Ovary (tissue), 9 donors: ENCODE results near the gene PALLD. TPM values are rescaled to one million over a fixed set of nuclear protein-coding genes. Genes with fewer than 3 reads are reported as not detected.

ENCODE experiments used
- DNase-seq, 5 donors: peaks; one replicate each; pipeline ENCODE4 v3.0.0-alpha.2; 2019 to 2020
- H3K27ac ChIP-seq, 2 donors: fragments of 200-600 bp; one replicate each; pipeline versions ENCODE4 v1.5.1 to v1.8.0; 2019 to 2022
- H3K27me3 ChIP-seq: fragments of 200-600 bp; one replicate; pipeline ENCODE4 v1.8.0; 2022
- H3K36me3 ChIP-seq: fragments of 200-600 bp; sonication (generic); one replicate; pipeline ENCODE4 v1.5.1; 2019
- H3K4me1 ChIP-seq: one replicate; pipeline ENCODE4 v1.8.1; 2013; ENCODE audit warnings: mild to moderate bottlenecking, moderate library complexity; ENCODE audit not compliant: insufficient read depth
- H3K4me3 ChIP-seq: fragments of 200-600 bp; sonication (generic); one replicate; pipeline ENCODE4 v1.5.1; 2017
- H3K9me3 ChIP-seq, 2 donors: fragments of 200-600 bp in 1 of 2; sonication (generic) in 1 of 2; one replicate each; pipeline versions ENCODE4 v1.5.1 to v1.8.1; 2013 to 2019; ENCODE audit warnings: mild to moderate bottlenecking in 1 of 2, moderate library complexity in 1 of 2
- CTCF ChIP-seq, 3 donors: fragments of 450-650 bp in 2 of 3; fragments of 200-600 bp in 1 of 3; IDR thresholded peaks; one replicate each; pipeline versions ENCODE4 v1.5.1 to v1.8.0; 2016 to 2022; ENCODE audit warnings: antibody characterized with exemption in 3 of 3, mild to moderate bottlenecking in 1 of 3
- EP300 ChIP-seq: sonication (generic); formaldehyde crosslinking; IDR thresholded peaks from one replicate; pipeline ENCODE4 v1.6.1; 2017; ENCODE audit warnings: antibody characterized with exemption
- POLR2A ChIP-seq: fragments of 450-650 bp; IDR thresholded peaks from one replicate; pipeline ENCODE4 v1.6.1; 2017; ENCODE audit warnings: antibody characterized with exemption, mild to moderate bottlenecking, moderate library complexity
- WGBS, 3 donors: extraction: QIAGEN DNeasy Blood & Tissue Kit in 1 of 3; methylation state at CpG; one replicate each; pipeline versions ENCODE4 v1.1.5 to v1.1.7; 2013 to 2017; 5-methylcytosine and 5-hydroxymethylcytosine counted together
- intact Hi-C, 4 donors: fragments of 100-400 bp; cut with DNase I; formaldehyde crosslinking; loops; one replicate each; pipeline versions ENCODE4 v1.11.0 to v1.15.1; 2022 to 2023
- polyA plus RNA-seq, 2 donors: library from polyadenylated mRNA; stranded (reverse); fragments of 200-250 nt in 1 of 2; fragments of 350-450 nt in 1 of 2; fragmentation: Illumina TruSeq in 1 of 2; extraction: RNeasy Lipid Tissue Mini Kit (QIAGEN cat#74804) in 1 of 2; gene quantifications; one replicate each; pipeline ENCODE4 v1.2.3, GENCODE V29; 2013 to 2014
- total RNA-seq, 7 donors: library from RNA; depleted of rRNA in 2 of 7; stranded (reverse); fragments of >200 nt in 2 of 7; fragmentation: NEBNext Ultra II Directional in 3 of 7; extraction: Animal tissue kit (Norgen Biotek cat#: 25700) in 3 of 7; gene quantifications; one replicate each; pipeline versions ENCODE4 v1.1.0 to v1.2.4, GENCODE V29; 2016 to 2023
- donor health status: DM: no; HTN: no; CAD: no; lungs with moderate emphysema.
- donor health status: DM: no; HTN: no; CAD: no.
- donor health status: Bipolar disorder and iron deficiency.
- donor health status: DM: yes; HTN: yes; CAD: no.
- donor health status: DM: no; HTN: no; CAD: no.
- donor health status: DM: yes; HTN: yes; CAD: no.

Gene PALLD
- total and polyA plus RNA-seq, 9 donors, result 96.8 to 605 (median 137) TPM

- H3K4me1 ChIP-seq, result peaks cover 23% of the 10 kb centered on the region
- WGBS, 3 donors, result 83 to 88% (median 85%) methylated on average over 6 of the region's 6 CpGs
- TF ChIP-seq CTCF (IDR thresholded peaks at IDR 0.05), result no peak
- TF ChIP-seq EP300, result no peak
- no peak for TF ChIP-seq POLR2A
- H3K9me3 ChIP-seq, result no peaks in the 10 kb centered on the region
- no peak overlapping the region for H3K27ac ChIP-seq
- intact Hi-C loops, result no loop called here
- DNase-seq, result no peak
- H3K4me3 ChIP-seq, result no peak overlapping the region
- no peaks in the 10 kb centered on the region for H3K27me3 ChIP-seq
- no peaks in the 10 kb centered on the region for H3K36me3 ChIP-seq
Observed at GRCh38 chr4:168852933-168853713, 356.3 kb downstream of the PALLD start.

GRCh38 chr4:168853770-168854169, 356.9 kb downstream of the PALLD start:
- WGBS, 3 donors, result 77 to 87% (median 82%) methylated on average over 4 of the region's 4 CpGs
- H3K36me3 ChIP-seq, result no peaks in the 10 kb centered on the region
- peaks cover 25% of the 10 kb centered on the region for H3K4me1 ChIP-seq
- no peak for TF ChIP-seq EP300
- no peak overlapping the region for H3K4me3 ChIP-seq
- H3K27ac ChIP-seq, result peak overlapping the region in 1 of 2 donors; percentile 46
- intact Hi-C loops, result no loop called here
- H3K27me3 ChIP-seq, result no peaks in the 10 kb centered on the region
- H3K9me3 ChIP-seq, result no peaks in the 10 kb centered on the region
- DNase-seq, result no peak

GRCh38 chr4:168854350-168854921, 357.6 kb downstream of the PALLD start:
- Histone ChIP-seq H3K9me3 (no peaks in the 10 kb centered on the region), H3K4me1 (peaks cover 27% of the 10 kb centered on the region), H3K27me3 (no peaks in the 10 kb centered on the region), H3K36me3 (no peaks in the 10 kb centered on the region), H3K27ac (peak overlapping the region; percentile 16 to 46), H3K4me3 (no peak overlapping the region)
- intact Hi-C loops, result no loop called here
- DNase-seq, result no peak
- TF ChIP-seq CTCF (IDR thresholded peaks at IDR 0.05), result no peak
- TF ChIP-seq POLR2A, result no peak
- no peak for TF ChIP-seq EP300
- 42 to 48% (median 48%) methylated on average over 8 of the region's 8 CpGs for WGBS, 3 donors

GRCh38 chr4:168856312-168856711, 359.5 kb downstream of the PALLD start:
- TF ChIP-seq EP300 (no peak), POLR2A (no peak), CTCF (IDR thresholded peaks at IDR 0.05) (no peak)
- H3K27me3 ChIP-seq, result no peaks in the 10 kb centered on the region
- peaks cover 32% of the 10 kb centered on the region for H3K4me1 ChIP-seq
- intact Hi-C loops, result no loop called here
- H3K36me3 ChIP-seq, result no peaks in the 10 kb centered on the region
- H3K4me3 ChIP-seq, result no peak overlapping the region
- H3K9me3 ChIP-seq, result no peaks in the 10 kb centered on the region
- DNase-seq, result no peak
- peak overlapping the region in 1 of 2 donors; percentile 26 for H3K27ac ChIP-seq
- 6 to 23% (median 12%) methylated on average over 2 of the region's 2 CpGs for WGBS, 3 donors

- DNase-seq, result no peak
- no peaks in the 10 kb centered on the region for H3K36me3 ChIP-seq
Observed at GRCh38 chr4:168857009-168857408, 360.2 kb downstream of the PALLD start.

More at GRCh38 chr4:168857009-168857408, 360.2 kb downstream of the PALLD start:
- Histone ChIP-seq H3K27me3 (no peaks in the 10 kb centered on the region), H3K4me1 (peaks cover 32% of the 10 kb centered on the region), H3K9me3 (no peaks in the 10 kb centered on the region), H3K27ac (peak overlapping the region in 1 of 2 donors; percentile 13), H3K4me3 (no peak overlapping the region)
- TF ChIP-seq CTCF (IDR thresholded peaks at IDR 0.05), result no peak
- no peak for TF ChIP-seq EP300
- intact Hi-C loops, result no loop called here
- 44 to 52% (median 48%) methylated on average over 6 of the region's 6 CpGs for WGBS, 3 donors
